ENCODE measurements around the gene STK40. TPM values are rescaled to one million over a fixed set of nuclear protein-coding genes. Genes with fewer than 3 reads are reported as not detected.
A peak's percentile ranks its signal among the peaks of the same experiment; 100 is the strongest.

STK40 gene
- total and polyA plus RNA-seq, 2 experiments from 2014 or later: 8.1 to 20.2 TPM

DNA sequence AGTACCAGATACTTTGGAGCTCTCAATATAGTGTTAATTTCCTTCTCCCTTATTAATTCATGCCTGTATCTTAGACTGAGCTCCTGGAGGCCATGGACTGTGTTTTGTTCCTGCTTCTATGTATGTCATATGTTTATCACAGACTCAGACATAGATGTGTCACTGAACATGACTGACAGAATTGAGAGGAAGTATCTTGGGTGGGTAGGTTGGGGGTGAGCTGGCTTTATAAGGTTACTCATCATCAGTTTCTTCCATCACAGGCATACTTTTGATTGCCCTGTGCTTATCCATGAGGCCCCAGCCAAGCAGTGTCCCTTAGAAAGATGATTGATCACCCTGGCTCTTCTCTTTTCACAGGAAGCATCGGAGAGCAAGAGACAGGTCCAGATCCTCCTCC is 85.2 kb downstream of the STK40 start:
- no peak overlapping the region for H3K4me3 Mint-ChIP-seq
- peaks cover 12% of the 10 kb centered on the region for H3K27me3 Mint-ChIP-seq (ENCODE audit: insufficient read depth, low read depth, poor library complexity)
- peak overlapping the region; percentile 90 for H3K27ac Mint-ChIP-seq
- H3K36me3 ChIP-seq (ENCODE audit: insufficient read depth): peaks cover 48% of the 10 kb centered on the region
- no peak overlapping the region for H2AFZ ChIP-seq
- TF ChIP-seq JUNB (IDR thresholded peaks at IDR 0.05; ENCODE audit: unreplicated experiment) (no peak), POLR2AphosphoS5 (IDR thresholded peaks at IDR 0.05; ENCODE audit: low read depth) (no peak), ZNF331 (CRISPR knock-in tag; IDR thresholded peaks at IDR 0.05; ENCODE audit: low read depth) (no peak), ZNF114 (CRISPR knock-in tag; IDR thresholded peaks at IDR 0.05) (no peak), EZH2phosphoT487 (IDR thresholded peaks at IDR 0.05; ENCODE audit: unreplicated experiment) (no peak), EZH2 (IDR thresholded peaks at IDR 0.05; ENCODE audit: low read depth, unreplicated experiment) (no peak), STAT1 (IDR thresholded peaks at IDR 0.05; ENCODE audit: unreplicated experiment) (no peak), CREB1 (CRISPR knock-in tag; IDR thresholded peaks at IDR 0.05; ENCODE audit: low read depth) (no peak), NANOG (IDR thresholded peaks at IDR 0.05; ENCODE audit: borderline replicate concordance) (no peak)
- TF ChIP-seq, protein P1, sequence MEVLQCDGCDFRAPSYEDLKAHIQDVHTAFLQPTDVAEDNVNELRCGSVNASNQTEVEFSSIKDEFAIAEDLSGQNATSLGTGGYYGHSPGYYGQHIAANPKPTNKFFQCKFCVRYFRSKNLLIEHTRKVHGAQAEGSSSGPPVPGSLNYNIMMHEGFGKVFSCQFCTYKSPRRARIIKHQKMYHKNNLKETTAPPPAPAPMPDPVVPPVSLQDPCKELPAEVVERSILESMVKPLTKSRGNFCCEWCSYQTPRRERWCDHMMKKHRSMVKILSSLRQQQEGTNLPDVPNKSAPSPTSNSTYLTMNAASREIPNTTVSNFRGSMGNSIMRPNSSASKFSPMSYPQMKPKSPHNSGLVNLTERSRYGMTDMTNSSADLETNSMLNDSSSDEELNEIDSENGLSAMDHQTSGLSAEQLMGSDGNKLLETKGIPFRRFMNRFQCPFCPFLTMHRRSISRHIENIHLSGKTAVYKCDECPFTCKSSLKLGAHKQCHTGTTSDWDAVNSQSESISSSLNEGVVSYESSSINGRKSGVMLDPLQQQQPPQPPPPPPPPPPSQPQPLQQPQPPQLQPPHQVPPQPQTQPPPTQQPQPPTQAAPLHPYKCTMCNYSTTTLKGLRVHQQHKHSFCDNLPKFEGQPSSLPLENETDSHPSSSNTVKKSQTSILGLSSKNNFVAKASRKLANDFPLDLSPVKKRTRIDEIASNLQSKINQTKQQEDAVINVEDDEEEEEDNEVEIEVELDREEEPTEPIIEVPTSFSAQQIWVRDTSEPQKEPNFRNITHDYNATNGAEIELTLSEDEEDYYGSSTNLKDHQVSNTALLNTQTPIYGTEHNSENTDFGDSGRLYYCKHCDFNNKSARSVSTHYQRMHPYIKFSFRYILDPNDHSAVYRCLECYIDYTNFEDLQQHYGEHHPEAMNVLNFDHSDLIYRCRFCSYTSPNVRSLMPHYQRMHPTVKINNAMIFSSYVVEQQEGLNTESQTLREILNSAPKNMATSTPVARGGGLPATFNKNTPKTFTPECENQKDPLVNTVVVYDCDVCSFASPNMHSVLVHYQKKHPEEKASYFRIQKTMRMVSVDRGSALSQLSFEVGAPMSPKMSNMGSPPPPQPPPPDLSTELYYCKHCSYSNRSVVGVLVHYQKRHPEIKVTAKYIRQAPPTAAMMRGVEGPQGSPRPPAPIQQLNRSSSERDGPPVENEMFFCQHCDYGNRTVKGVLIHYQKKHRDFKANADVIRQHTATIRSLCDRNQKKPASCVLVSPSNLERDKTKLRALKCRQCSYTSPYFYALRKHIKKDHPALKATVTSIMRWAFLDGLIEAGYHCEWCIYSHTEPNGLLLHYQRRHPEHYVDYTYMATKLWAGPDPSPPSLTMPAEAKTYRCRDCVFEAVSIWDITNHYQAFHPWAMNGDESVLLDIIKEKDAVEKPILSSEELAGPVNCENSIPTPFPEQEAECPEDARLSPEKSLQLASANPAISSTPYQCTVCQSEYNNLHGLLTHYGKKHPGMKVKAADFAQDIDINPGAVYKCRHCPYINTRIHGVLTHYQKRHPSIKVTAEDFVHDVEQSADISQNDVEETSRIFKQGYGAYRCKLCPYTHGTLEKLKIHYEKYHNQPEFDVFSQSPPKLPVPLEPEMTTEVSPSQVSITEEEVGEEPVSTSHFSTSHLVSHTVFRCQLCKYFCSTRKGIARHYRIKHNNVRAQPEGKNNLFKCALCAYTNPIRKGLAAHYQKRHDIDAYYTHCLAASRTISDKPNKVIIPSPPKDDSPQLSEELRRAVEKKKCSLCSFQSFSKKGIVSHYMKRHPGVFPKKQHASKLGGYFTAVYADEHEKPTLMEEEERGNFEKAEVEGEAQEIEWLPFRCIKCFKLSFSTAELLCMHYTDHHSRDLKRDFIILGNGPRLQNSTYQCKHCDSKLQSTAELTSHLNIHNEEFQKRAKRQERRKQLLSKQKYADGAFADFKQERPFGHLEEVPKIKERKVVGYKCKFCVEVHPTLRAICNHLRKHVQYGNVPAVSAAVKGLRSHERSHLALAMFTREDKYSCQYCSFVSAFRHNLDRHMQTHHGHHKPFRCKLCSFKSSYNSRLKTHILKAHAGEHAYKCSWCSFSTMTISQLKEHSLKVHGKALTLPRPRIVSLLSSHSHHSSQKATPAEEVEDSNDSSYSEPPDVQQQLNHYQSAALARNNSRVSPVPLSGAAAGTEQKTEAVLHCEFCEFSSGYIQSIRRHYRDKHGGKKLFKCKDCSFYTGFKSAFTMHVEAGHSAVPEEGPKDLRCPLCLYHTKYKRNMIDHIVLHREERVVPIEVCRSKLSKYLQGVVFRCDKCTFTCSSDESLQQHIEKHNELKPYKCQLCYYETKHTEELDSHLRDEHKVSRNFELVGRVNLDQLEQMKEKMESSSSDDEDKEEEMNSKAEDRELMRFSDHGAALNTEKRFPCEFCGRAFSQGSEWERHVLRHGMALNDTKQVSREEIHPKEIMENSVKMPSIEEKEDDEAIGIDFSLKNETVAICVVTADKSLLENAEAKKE (CRISPR knock-in tag; IDR thresholded peaks at IDR 0.05): no peak
- TF ChIP-seq, protein P2, sequence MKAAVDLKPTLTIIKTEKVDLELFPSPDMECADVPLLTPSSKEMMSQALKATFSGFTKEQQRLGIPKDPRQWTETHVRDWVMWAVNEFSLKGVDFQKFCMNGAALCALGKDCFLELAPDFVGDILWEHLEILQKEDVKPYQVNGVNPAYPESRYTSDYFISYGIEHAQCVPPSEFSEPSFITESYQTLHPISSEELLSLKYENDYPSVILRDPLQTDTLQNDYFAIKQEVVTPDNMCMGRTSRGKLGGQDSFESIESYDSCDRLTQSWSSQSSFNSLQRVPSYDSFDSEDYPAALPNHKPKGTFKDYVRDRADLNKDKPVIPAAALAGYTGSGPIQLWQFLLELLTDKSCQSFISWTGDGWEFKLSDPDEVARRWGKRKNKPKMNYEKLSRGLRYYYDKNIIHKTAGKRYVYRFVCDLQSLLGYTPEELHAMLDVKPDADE (IDR thresholded peaks at IDR 0.05): no peak
- TF ChIP-seq, protein P3, sequence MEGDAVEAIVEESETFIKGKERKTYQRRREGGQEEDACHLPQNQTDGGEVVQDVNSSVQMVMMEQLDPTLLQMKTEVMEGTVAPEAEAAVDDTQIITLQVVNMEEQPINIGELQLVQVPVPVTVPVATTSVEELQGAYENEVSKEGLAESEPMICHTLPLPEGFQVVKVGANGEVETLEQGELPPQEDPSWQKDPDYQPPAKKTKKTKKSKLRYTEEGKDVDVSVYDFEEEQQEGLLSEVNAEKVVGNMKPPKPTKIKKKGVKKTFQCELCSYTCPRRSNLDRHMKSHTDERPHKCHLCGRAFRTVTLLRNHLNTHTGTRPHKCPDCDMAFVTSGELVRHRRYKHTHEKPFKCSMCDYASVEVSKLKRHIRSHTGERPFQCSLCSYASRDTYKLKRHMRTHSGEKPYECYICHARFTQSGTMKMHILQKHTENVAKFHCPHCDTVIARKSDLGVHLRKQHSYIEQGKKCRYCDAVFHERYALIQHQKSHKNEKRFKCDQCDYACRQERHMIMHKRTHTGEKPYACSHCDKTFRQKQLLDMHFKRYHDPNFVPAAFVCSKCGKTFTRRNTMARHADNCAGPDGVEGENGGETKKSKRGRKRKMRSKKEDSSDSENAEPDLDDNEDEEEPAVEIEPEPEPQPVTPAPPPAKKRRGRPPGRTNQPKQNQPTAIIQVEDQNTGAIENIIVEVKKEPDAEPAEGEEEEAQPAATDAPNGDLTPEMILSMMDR (conservative IDR thresholded peaks at IDR 0.05; ENCODE audit: low read depth in 2 of 2): no peak
- TF ChIP-seq, protein P4, sequence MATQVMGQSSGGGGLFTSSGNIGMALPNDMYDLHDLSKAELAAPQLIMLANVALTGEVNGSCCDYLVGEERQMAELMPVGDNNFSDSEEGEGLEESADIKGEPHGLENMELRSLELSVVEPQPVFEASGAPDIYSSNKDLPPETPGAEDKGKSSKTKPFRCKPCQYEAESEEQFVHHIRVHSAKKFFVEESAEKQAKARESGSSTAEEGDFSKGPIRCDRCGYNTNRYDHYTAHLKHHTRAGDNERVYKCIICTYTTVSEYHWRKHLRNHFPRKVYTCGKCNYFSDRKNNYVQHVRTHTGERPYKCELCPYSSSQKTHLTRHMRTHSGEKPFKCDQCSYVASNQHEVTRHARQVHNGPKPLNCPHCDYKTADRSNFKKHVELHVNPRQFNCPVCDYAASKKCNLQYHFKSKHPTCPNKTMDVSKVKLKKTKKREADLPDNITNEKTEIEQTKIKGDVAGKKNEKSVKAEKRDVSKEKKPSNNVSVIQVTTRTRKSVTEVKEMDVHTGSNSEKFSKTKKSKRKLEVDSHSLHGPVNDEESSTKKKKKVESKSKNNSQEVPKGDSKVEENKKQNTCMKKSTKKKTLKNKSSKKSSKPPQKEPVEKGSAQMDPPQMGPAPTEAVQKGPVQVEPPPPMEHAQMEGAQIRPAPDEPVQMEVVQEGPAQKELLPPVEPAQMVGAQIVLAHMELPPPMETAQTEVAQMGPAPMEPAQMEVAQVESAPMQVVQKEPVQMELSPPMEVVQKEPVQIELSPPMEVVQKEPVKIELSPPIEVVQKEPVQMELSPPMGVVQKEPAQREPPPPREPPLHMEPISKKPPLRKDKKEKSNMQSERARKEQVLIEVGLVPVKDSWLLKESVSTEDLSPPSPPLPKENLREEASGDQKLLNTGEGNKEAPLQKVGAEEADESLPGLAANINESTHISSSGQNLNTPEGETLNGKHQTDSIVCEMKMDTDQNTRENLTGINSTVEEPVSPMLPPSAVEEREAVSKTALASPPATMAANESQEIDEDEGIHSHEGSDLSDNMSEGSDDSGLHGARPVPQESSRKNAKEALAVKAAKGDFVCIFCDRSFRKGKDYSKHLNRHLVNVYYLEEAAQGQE (IDR thresholded peaks at IDR 0.05; ENCODE audit: unreplicated experiment): no peak
- H3K36me3 Mint-ChIP-seq (ENCODE audit: low read depth): peaks cover 88% of the 10 kb centered on the region
- H3K4me2 ChIP-seq: no peak overlapping the region
- ATAC-seq (no peak), DNase-seq (ENCODE audit: low spot score) (no peak)
- peaks cover 7% of the 10 kb centered on the region for H3K4me1 Mint-ChIP-seq
- H3K27me3 ChIP-seq (ENCODE audit: insufficient read depth): no peaks in the 10 kb centered on the region
- H3K4me1 ChIP-seq (ENCODE audit: insufficient read depth): peaks cover 5% of the 10 kb centered on the region
- H3F3A ChIP-seq (replicated peaks; ENCODE audit: low read depth): peaks cover 9% of the 10 kb centered on the region
- peaks cover 9% of the 10 kb centered on the region; the same call in 1 of the 2 replicates for H4K20me1 ChIP-seq (replicated peaks; ENCODE audit: insufficient read depth)
- 0 out of 2 replicates have a peak, but pooled peaks cover 4% of the 10 kb centered on the region for H3K79me2 ChIP-seq (replicated peaks; ENCODE audit: insufficient read depth)
- no peaks in the 10 kb centered on the region for H3K9me2 ChIP-seq (ENCODE audit: insufficient read depth)
- no peak overlapping the region for H3K4me3 ChIP-seq
- H3K9me3 Mint-ChIP-seq: no peaks in the 10 kb centered on the region
- no peak overlapping the region for H3K27ac ChIP-seq (ENCODE audit: low read depth)
